HCT116 (cell line): ENCODE results near the gene CRY1.

ENCODE experiments used
- CEBPB ChIP-seq: IDR thresholded peaks from 2 replicates; pipeline ENCODE4 v1.6.1; 2012; ENCODE audit warnings: low read depth
- EZH2 ChIP-seq: fragments of 200-600 bp; sonication (generic); IDR thresholded peaks from 2 replicates; pipeline ENCODE4 v1.6.1; 2017; ENCODE audit warnings: antibody characterized with exemption, mixed run types
- JUND ChIP-seq: IDR thresholded peaks from 2 replicates; pipeline ENCODE4 v1.6.1; 2012
- RAD21 ChIP-seq: IDR thresholded peaks from 2 replicates; pipeline ENCODE4 v1.6.1; 2012; ENCODE audit warnings: low read depth, mild to moderate bottlenecking
- SIN3A ChIP-seq: IDR thresholded peaks from 2 replicates; pipeline ENCODE4 v1.6.1; 2012; ENCODE audit warnings: low read depth
- TF ChIP-seq, protein P1 (sequence below), 3 experiments: fragments of 200-600 bp in 1 of 3; sonication (generic) in 1 of 3; IDR thresholded peaks in 2 of 3; conservative IDR thresholded peaks in 1 of 3; 2 replicates each; pipeline ENCODE4 v1.5.1; 2012 to 2017; ENCODE audit warnings: low read depth in 2 of 3, low read length in 2 of 3, antibody characterized with exemption in 1 of 3, borderline replicate concordance in 1 of 3, control low read depth in 1 of 3, mild to moderate bottlenecking in 1 of 3, mixed read lengths in 1 of 3, mixed run types in 1 of 3, moderate library complexity in 1 of 3; ENCODE audit not compliant: insufficient read depth in 1 of 3
- TF ChIP-seq, protein P2 (sequence below): IDR thresholded peaks from 2 replicates; pipeline ENCODE4 v1.6.1; 2012; ENCODE audit warnings: low read depth

- TF ChIP-seq EZH2 (no peak), SIN3A (no peak), JUND (no peak), CEBPB (no peak), RAD21 (no peak)
- TF ChIP-seq, protein P1, sequence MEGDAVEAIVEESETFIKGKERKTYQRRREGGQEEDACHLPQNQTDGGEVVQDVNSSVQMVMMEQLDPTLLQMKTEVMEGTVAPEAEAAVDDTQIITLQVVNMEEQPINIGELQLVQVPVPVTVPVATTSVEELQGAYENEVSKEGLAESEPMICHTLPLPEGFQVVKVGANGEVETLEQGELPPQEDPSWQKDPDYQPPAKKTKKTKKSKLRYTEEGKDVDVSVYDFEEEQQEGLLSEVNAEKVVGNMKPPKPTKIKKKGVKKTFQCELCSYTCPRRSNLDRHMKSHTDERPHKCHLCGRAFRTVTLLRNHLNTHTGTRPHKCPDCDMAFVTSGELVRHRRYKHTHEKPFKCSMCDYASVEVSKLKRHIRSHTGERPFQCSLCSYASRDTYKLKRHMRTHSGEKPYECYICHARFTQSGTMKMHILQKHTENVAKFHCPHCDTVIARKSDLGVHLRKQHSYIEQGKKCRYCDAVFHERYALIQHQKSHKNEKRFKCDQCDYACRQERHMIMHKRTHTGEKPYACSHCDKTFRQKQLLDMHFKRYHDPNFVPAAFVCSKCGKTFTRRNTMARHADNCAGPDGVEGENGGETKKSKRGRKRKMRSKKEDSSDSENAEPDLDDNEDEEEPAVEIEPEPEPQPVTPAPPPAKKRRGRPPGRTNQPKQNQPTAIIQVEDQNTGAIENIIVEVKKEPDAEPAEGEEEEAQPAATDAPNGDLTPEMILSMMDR (IDR thresholded peaks at IDR 0.05 in 2 of 3, conservative IDR thresholded peaks at IDR 0.05 in 1 of 3; ENCODE audit: borderline replicate concordance in 1 of 3, insufficient read depth in 1 of 3, low read depth in 2 of 3, low read length in 2 of 3) = no peak
- TF ChIP-seq, protein P2, sequence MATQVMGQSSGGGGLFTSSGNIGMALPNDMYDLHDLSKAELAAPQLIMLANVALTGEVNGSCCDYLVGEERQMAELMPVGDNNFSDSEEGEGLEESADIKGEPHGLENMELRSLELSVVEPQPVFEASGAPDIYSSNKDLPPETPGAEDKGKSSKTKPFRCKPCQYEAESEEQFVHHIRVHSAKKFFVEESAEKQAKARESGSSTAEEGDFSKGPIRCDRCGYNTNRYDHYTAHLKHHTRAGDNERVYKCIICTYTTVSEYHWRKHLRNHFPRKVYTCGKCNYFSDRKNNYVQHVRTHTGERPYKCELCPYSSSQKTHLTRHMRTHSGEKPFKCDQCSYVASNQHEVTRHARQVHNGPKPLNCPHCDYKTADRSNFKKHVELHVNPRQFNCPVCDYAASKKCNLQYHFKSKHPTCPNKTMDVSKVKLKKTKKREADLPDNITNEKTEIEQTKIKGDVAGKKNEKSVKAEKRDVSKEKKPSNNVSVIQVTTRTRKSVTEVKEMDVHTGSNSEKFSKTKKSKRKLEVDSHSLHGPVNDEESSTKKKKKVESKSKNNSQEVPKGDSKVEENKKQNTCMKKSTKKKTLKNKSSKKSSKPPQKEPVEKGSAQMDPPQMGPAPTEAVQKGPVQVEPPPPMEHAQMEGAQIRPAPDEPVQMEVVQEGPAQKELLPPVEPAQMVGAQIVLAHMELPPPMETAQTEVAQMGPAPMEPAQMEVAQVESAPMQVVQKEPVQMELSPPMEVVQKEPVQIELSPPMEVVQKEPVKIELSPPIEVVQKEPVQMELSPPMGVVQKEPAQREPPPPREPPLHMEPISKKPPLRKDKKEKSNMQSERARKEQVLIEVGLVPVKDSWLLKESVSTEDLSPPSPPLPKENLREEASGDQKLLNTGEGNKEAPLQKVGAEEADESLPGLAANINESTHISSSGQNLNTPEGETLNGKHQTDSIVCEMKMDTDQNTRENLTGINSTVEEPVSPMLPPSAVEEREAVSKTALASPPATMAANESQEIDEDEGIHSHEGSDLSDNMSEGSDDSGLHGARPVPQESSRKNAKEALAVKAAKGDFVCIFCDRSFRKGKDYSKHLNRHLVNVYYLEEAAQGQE = no peak
Measured at GRCh38 chr12:107122452-107122958, 29.2 kb upstream of the CRY1 start.
